Adrenal gland (tissue), 5 donors: Measurements from ENCODE around the gene OAS3.

Experiments used
- POLR2A ChIP-seq, 2 donors: fragments of 450-650 bp; IDR thresholded peaks; one replicate each; pipeline ENCODE4 v1.6.1; 2017; ENCODE audit warnings: antibody characterized with exemption in 2 of 2, mild to moderate bottlenecking in 2 of 2, moderate library complexity in 1 of 2
- TF ChIP-seq, protein P1 (sequence below), 6 experiments: fragments of 450-650 bp in 4 of 6; fragments of 200-600 bp in 2 of 6; sonication (generic) in 1 of 6; IDR thresholded peaks; 1 replicate in 5 of 6; 2 replicates in 1 of 6; pipeline versions ENCODE4 v1.5.1 to v1.8.0; 2016 to 2021; ENCODE audit warnings: antibody characterized with exemption in 6 of 6, mild to moderate bottlenecking in 2 of 6, moderate library complexity in 1 of 6
- donor health status: DM: no; HTN: no; CAD: no.

- TF ChIP-seq POLR2A (IDR thresholded peaks at IDR 0.05) = no peak
- TF ChIP-seq, protein P1, sequence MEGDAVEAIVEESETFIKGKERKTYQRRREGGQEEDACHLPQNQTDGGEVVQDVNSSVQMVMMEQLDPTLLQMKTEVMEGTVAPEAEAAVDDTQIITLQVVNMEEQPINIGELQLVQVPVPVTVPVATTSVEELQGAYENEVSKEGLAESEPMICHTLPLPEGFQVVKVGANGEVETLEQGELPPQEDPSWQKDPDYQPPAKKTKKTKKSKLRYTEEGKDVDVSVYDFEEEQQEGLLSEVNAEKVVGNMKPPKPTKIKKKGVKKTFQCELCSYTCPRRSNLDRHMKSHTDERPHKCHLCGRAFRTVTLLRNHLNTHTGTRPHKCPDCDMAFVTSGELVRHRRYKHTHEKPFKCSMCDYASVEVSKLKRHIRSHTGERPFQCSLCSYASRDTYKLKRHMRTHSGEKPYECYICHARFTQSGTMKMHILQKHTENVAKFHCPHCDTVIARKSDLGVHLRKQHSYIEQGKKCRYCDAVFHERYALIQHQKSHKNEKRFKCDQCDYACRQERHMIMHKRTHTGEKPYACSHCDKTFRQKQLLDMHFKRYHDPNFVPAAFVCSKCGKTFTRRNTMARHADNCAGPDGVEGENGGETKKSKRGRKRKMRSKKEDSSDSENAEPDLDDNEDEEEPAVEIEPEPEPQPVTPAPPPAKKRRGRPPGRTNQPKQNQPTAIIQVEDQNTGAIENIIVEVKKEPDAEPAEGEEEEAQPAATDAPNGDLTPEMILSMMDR (IDR thresholded peaks at IDR 0.05) = no peak
Observed at GRCh38 chr12:112987561-112987960, 49.3 kb downstream of the OAS3 start.
